ENCODE data around the gene SNCB. TPM values are rescaled to one million over a fixed set of nuclear protein-coding genes. Genes with fewer than 3 reads are reported as not detected.

The SNCB gene
- total and polyA plus RNA-seq, 4 experiments from 2014 or later, result not detected

- intact Hi-C loops (cut with micrococcal nuclease), result loop anchor here (10.0 kb wide), 1 partner anchor 160 kb away; no protein-coding TSS in a partner anchor
These were observed 34.6 kb upstream of the SNCB start for GRCh38 chr5:176664886-176665285.

DNA sequence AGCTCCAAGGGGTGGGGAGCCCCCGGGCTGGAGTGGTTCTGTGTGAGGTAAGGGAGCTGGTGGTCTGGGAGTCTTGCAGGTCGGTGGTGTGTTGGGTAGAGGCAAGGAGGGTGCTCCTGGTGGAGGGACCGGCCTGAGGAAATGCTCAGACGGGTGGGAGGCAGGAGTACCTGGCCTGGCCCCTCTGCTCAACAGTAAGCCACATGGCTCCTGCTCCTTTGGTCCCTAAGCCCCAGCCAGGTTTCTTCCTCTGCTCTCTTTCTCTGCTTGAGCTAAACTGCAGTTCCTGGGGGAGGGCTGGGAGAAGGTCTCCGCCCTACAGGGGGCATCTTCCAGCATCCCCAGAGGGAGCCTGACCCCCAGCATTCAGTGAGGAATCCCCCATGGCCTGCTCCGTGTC, 34.1 kb upstream of the SNCB start:
- POLR2A ChIA-PET (ENCODE audit: partially characterized antibody), result no interaction called here

More at GRCh38 chr5:176664886-176665285, 34.6 kb upstream of the SNCB start:
- ChIA-PET POLR2A (ENCODE audit: partially characterized antibody) (no interaction called here), CTCF (ENCODE audit: partially characterized antibody) (no interaction called here)
- no peak for DNase-seq
- H3K27ac Mint-ChIP-seq, result no peak overlapping the region
- no peaks in the 10 kb centered on the region for H3K9me3 ChIP-seq (ENCODE audit: control insufficient read depth in 1 of 2, low read length in 2 of 2)
- no peaks in the 10 kb centered on the region for H3K9me3 Mint-ChIP-seq
- H3K27me3 ChIP-seq (ENCODE audit: insufficient read depth, low read length), result peaks cover 8% of the 10 kb centered on the region
- H3K27ac ChIP-seq (ENCODE audit: low read depth, low read length), result no peak overlapping the region
- H3K4me1 Mint-ChIP-seq, result peaks cover 6 to 13% (median 10%) of the 10 kb centered on the region in 4 donors
- no peak overlapping the region for H3K4me3 ChIP-seq (ENCODE audit: low read length in 2 of 2)
- no peaks in the 10 kb centered on the region for H3K36me3 ChIP-seq (ENCODE audit: insufficient read depth, low read length)
- peaks cover 9 to 15% of the 10 kb centered on the region in 2 donors for H3K27me3 Mint-ChIP-seq
- H3K4me1 ChIP-seq (ENCODE audit: insufficient read depth, low read length), result peaks cover 14% of the 10 kb centered on the region
- H3K36me3 Mint-ChIP-seq, result no peaks in the 10 kb centered on the region
- no peak overlapping the region for H3K4me3 Mint-ChIP-seq

GRCh38 chr5:176663566-176663965, 33.2 kb upstream of the SNCB start:
- peaks cover 23% of the 10 kb centered on the region for H3K4me1 ChIP-seq (ENCODE audit: insufficient read depth, low read length)
- ChIA-PET POLR2A (ENCODE audit: partially characterized antibody) (no interaction called here), CTCF (ENCODE audit: partially characterized antibody) (no interaction called here)
- no peak overlapping the region for H3K27ac ChIP-seq (ENCODE audit: low read depth, low read length)
- Mint-ChIP-seq H3K36me3 (no peaks in the 10 kb centered on the region), H3K9me3 (no peaks in the 10 kb centered on the region), H3K4me1 (peaks cover 15 to 24% (median 22%) of the 10 kb centered on the region in 4 donors), H3K27me3 (peaks cover 5 to 15% of the 10 kb centered on the region in 2 donors), H3K27ac (no peak overlapping the region), H3K4me3 (no peak overlapping the region)
- no peaks in the 10 kb centered on the region for H3K27me3 ChIP-seq (ENCODE audit: insufficient read depth, low read length)
- H3K36me3 ChIP-seq (ENCODE audit: insufficient read depth, low read length), result no peaks in the 10 kb centered on the region
- no peaks in the 10 kb centered on the region for H3K9me3 ChIP-seq (ENCODE audit: control insufficient read depth in 1 of 2, low read length in 2 of 2)
- no peak for DNase-seq
- no peak overlapping the region for H3K4me3 ChIP-seq (ENCODE audit: low read length in 2 of 2)
- intact Hi-C loops (cut with micrococcal nuclease), result loop anchor here (10.0 kb wide), 1 partner anchor 161 kb away; no protein-coding TSS in a partner anchor

More for the DNA sequence above, 34.1 kb upstream of the SNCB start:
- CTCF ChIA-PET (ENCODE audit: partially characterized antibody), result no interaction called here
- H3K9me3 ChIP-seq (ENCODE audit: control insufficient read depth in 1 of 2, low read length in 2 of 2), result no peaks in the 10 kb centered on the region
- no peak overlapping the region for H3K27ac ChIP-seq (ENCODE audit: low read depth, low read length)
- H3K36me3 ChIP-seq (ENCODE audit: insufficient read depth, low read length), result no peaks in the 10 kb centered on the region
- Mint-ChIP-seq H3K4me1 (peaks cover 7 to 15% (median 13%) of the 10 kb centered on the region in 4 donors), H3K36me3 (no peaks in the 10 kb centered on the region), H3K4me3 (no peak overlapping the region), H3K27me3 (peaks cover 9 to 15% of the 10 kb centered on the region in 2 donors), H3K9me3 (no peaks in the 10 kb centered on the region), H3K27ac (no peak overlapping the region)
- H3K27me3 ChIP-seq (ENCODE audit: insufficient read depth, low read length), result peaks cover 8% of the 10 kb centered on the region
- DNase-seq, result no peak
- intact Hi-C loops (cut with micrococcal nuclease), result loop anchor here (10.0 kb wide), 1 partner anchor 160 kb away; no protein-coding TSS in a partner anchor
- peaks cover 14% of the 10 kb centered on the region for H3K4me1 ChIP-seq (ENCODE audit: insufficient read depth, low read length)
- H3K4me3 ChIP-seq (ENCODE audit: low read length in 2 of 2), result no peak overlapping the region

DNA sequence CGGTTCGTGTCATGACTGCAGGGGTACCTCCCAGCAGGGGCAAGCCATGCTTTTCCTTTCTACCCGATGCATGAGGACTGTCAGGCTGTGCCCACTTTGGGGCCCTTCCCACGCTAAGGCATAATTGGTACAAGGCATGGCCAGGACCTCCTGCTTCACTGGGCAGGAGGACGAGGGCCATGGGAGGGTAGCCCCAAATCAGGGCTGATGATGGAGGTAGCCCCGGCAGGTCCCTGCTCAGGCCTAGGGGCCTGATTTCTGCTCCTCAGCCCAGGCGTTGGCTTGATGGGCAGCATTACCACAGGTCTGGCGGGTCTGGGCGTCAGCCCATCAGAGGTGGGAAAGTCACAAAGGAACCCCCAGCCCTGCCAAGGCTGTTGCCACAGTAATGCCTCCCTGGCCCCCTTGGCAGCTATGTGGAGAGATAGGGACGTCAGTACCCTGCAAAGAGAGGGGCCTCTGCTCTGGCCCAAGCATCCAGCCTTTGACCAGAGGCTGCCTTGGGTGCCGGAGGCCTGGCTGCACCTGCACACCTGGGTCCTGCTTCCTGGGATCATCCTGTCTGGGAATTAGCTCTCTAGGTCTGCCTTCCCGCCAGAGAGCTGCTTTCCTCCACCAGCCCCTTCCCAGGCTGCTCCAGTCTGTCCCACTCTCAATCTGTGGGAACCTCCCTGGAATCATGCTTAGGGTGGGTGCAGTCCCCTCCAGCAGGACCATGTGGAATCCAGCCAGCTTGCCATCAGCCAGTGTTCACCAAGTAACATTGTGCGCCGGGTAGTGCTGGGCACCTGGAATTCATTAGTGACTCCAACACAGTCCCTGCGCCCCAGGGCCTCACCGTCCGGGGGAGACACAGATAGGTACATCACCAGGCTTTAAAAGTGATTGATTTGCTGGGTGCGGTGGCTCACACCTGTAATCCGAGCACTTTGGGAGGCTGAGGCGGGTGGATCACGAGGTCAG, 32.3 kb upstream of the SNCB start:
- Mint-ChIP-seq H3K27ac (no peak overlapping the region), H3K36me3 (peaks cover 0 to 2% of the 10 kb centered on the region in 2 donors), H3K4me3 (no peak overlapping the region), H3K4me1 (peaks cover 23 to 33% (median 30%) of the 10 kb centered on the region in 4 donors), H3K9me3 (no peaks in the 10 kb centered on the region), H3K27me3 (peaks cover 5 to 15% of the 10 kb centered on the region in 2 donors)
- Histone ChIP-seq H3K9me3 (ENCODE audit: control insufficient read depth in 1 of 2, low read length in 2 of 2) (no peaks in the 10 kb centered on the region), H3K27ac (ENCODE audit: low read depth, low read length) (no peak overlapping the region), H3K27me3 (ENCODE audit: insufficient read depth, low read length) (no peaks in the 10 kb centered on the region), H3K4me3 (ENCODE audit: low read length in 2 of 2) (no peak overlapping the region), H3K4me1 (ENCODE audit: insufficient read depth, low read length) (peaks cover 32% of the 10 kb centered on the region), H3K36me3 (ENCODE audit: insufficient read depth, low read length) (no peaks in the 10 kb centered on the region)
- CTCF ChIA-PET (ENCODE audit: partially characterized antibody), result interaction anchor here (5.8 kb wide), 1 partner anchor 89 kb away, joined by 28 read pairs; no protein-coding TSS in a partner anchor
- intact Hi-C loops (cut with micrococcal nuclease), result loop anchor here (10.0 kb wide), 1 partner anchor 162 kb away; no protein-coding TSS in a partner anchor
- no peak for DNase-seq
- POLR2A ChIA-PET (ENCODE audit: partially characterized antibody), result interaction anchor here (1.2 kb wide), 1 partner anchor 15 kb away, joined by 3 read pairs; the partner anchor contains the start of gene TSPAN17

- Histone ChIP-seq H3K36me3 (ENCODE audit: insufficient read depth, low read length) (no peaks in the 10 kb centered on the region), H3K27ac (ENCODE audit: low read depth, low read length) (no peak overlapping the region), H3K9me3 (ENCODE audit: control insufficient read depth in 1 of 2, low read length in 2 of 2) (no peaks in the 10 kb centered on the region), H3K27me3 (ENCODE audit: insufficient read depth, low read length) (no peaks in the 10 kb centered on the region), H3K4me1 (ENCODE audit: insufficient read depth, low read length) (peaks cover 33% of the 10 kb centered on the region), H3K4me3 (ENCODE audit: low read length in 2 of 2) (no peak overlapping the region)
- CTCF ChIA-PET (ENCODE audit: partially characterized antibody), result interaction anchor here (1.0 to 5.9 kb wide), 21 partner anchors 8 to 932 kb away, joined by 3 to 129 read pairs (median 9); partner anchors contain the start of gene TSPAN17
- Mint-ChIP-seq H3K9me3 (no peaks in the 10 kb centered on the region), H3K36me3 (peaks cover 0 to 2% of the 10 kb centered on the region in 2 donors), H3K4me3 (no peak overlapping the region), H3K27ac (no peak overlapping the region), H3K4me1 (peaks cover 23 to 35% (median 31%) of the 10 kb centered on the region in 4 donors), H3K27me3 (peaks cover 5 to 15% of the 10 kb centered on the region in 2 donors)
- intact Hi-C loops (cut with micrococcal nuclease), result loop anchor here (2.0 to 10.0 kb wide), 4 partner anchors 163 to 451 kb away; partner anchors contain the start of gene CLTB
- POLR2A ChIA-PET (ENCODE audit: partially characterized antibody), result interaction anchor here (2.0 to 5.8 kb wide), 2 partner anchors 13 to 245 kb away, joined by 6 to 55 read pairs; partner anchors contain the start of genes CLTB and TSPAN17
- no peak for DNase-seq
These were observed 31.3 kb upstream of the SNCB start for GRCh38 chr5:176661676-176662075.

GRCh38 chr5:176660860-176661641, 30.7 kb upstream of the SNCB start:
- peaks cover 23 to 35% (median 31%) of the 10 kb centered on the region in 4 donors for H3K4me1 Mint-ChIP-seq
- Histone ChIP-seq H3K27me3 (ENCODE audit: insufficient read depth, low read length) (no peaks in the 10 kb centered on the region), H3K4me3 (ENCODE audit: low read length in 2 of 2) (no peak overlapping the region), H3K36me3 (ENCODE audit: insufficient read depth, low read length) (no peaks in the 10 kb centered on the region), H3K4me1 (ENCODE audit: insufficient read depth, low read length) (peaks cover 33% of the 10 kb centered on the region), H3K27ac (ENCODE audit: low read depth, low read length) (no peak overlapping the region), H3K9me3 (ENCODE audit: control insufficient read depth in 1 of 2, low read length in 2 of 2) (no peaks in the 10 kb centered on the region)
- peaks cover 0 to 5% of the 10 kb centered on the region in 2 donors for H3K36me3 Mint-ChIP-seq
- peaks cover 5 to 13% of the 10 kb centered on the region in 2 donors for H3K27me3 Mint-ChIP-seq
- no peaks in the 10 kb centered on the region for H3K9me3 Mint-ChIP-seq
- DNase-seq, result peak in 4 of 5 donors; percentile 76 to 78 (median 77)
- intact Hi-C loops (cut with micrococcal nuclease), result loop anchor here (2.0 to 10.0 kb wide), 4 partner anchors 164 to 452 kb away; partner anchors contain the start of gene CLTB
- ChIA-PET CTCF (ENCODE audit: partially characterized antibody) (interaction anchor here (0.5 to 5.9 kb wide), 76 partner anchors 9 to 1127 kb away, joined by 3 to 129 read pairs (median 3); partner anchors contain the start of genes CLTB, EIF4E1B, GPRIN1 and HK3), POLR2A (ENCODE audit: partially characterized antibody) (interaction anchor here (0.9 to 5.8 kb wide), 4 partner anchors 13 to 272 kb away, joined by 5 to 55 read pairs (median 6); partner anchors contain the start of genes CLTB, HIGD2A, NOP16 and TSPAN17)
- H3K27ac Mint-ChIP-seq, result peak overlapping the region in 4 of 7 donors; percentile 37 to 90 (median 72)
- peak overlapping the region in 4 of 8 donors; percentile 13 to 78 (median 23) for H3K4me3 Mint-ChIP-seq
